IMR-90 (cell line): Measurements from ENCODE around the gene ATP11B. TPM values are rescaled to one million over a fixed set of nuclear protein-coding genes. Genes with fewer than 3 reads are reported as not detected.

ENCODE experiments used
- ATAC-seq: fragments of 200-7000 bp; cut with Tn5 transposase; 2 replicates; pipeline ENCODE4 v1.9.1; 2020; ENCODE audit warnings: low read depth, mild to moderate bottlenecking, moderate library complexity
- BruUV-seq: library from RNA; stranded (reverse); fragments of 400-500 nt; replicated peaks from 2 replicates; lab custom pipeline; 2021; lab: Mats Ljungman, UMichigan
- CTCF ChIA-PET: fragments of 300-600 bp; formaldehyde crosslinking; extraction: SDS; loops from one replicate; lab custom pipeline; 2021; ENCODE audit warnings: antibody characterized with exemption; lab: Yijun Ruan, JAX
- POLR2A ChIA-PET: fragments of 300-600 bp; sonication (Branson Sonifier 250); formaldehyde crosslinking; loops from one replicate; lab custom pipeline; 2022; ENCODE audit warnings: antibody characterized with exemption; ENCODE audit not compliant: unreplicated experiment; lab: Charles Lee
- DNase-seq: peaks from one replicate; pipeline ENCODE4 v3.0.0; 2013
- H2AFZ ChIP-seq: replicated peaks from 2 replicates; pipeline ENCODE3; 2013; ENCODE audit warnings: low read length, mild to moderate bottlenecking; ENCODE audit not compliant: poor library complexity
- H2AK5ac ChIP-seq: 2 replicates; pipeline ENCODE4 v1.6.1; 2013; ENCODE audit warnings: low read depth, low read length, inconsistent platforms
- H2AK9ac ChIP-seq: replicated peaks from 2 replicates; pipeline ENCODE3; 2013; ENCODE audit warnings: mild to moderate bottlenecking, low read depth, low read length, moderate library complexity; ENCODE audit not compliant: poor library complexity
- H2BK120ac ChIP-seq: 2 replicates; pipeline ENCODE4 v1.6.1; 2013; ENCODE audit warnings: low read depth, low read length, inconsistent platforms
- H2BK15ac ChIP-seq: 3 replicates; pipeline ENCODE4 v1.6.1; 2013; ENCODE audit warnings: low read depth, low read length, inconsistent platforms
- H2BK20ac ChIP-seq: 2 replicates; pipeline ENCODE4 v1.6.1; 2013; ENCODE audit warnings: low read depth, mild to moderate bottlenecking, inconsistent platforms, low read length, moderate library complexity
- H2BK5ac ChIP-seq: 2 replicates; pipeline ENCODE4 v1.6.1; 2013; ENCODE audit warnings: mild to moderate bottlenecking, low read depth, low read length, inconsistent platforms; ENCODE audit not compliant: poor library complexity, severe bottlenecking
- H3K14ac ChIP-seq: replicated peaks from 2 replicates; pipeline ENCODE4 v1.6.1; 2013; ENCODE audit warnings: low read depth, low read length, inconsistent platforms
- H3K18ac ChIP-seq: 2 replicates; pipeline ENCODE4 v1.6.1; 2013; ENCODE audit warnings: low read depth, low read length, control low read depth
- H3K23ac ChIP-seq: 2 replicates; pipeline ENCODE4 v1.6.1; 2013; ENCODE audit warnings: low read depth, low read length, inconsistent platforms
- H3K27ac ChIP-seq: 2 replicates; pipeline ENCODE4 v1.5.1; 2013; ENCODE audit warnings: mild to moderate bottlenecking, control low read depth, low read length; ENCODE audit not compliant: insufficient read depth
- H3K27me3 ChIP-seq: 2 replicates; pipeline ENCODE4 v1.6.1; 2013; ENCODE audit warnings: low read length; ENCODE audit not compliant: control insufficient read depth, insufficient read depth
- H3K36me3 ChIP-seq: 2 replicates; pipeline ENCODE4 v1.6.1; 2013; ENCODE audit warnings: low read length, mixed read lengths; ENCODE audit not compliant: control insufficient read depth, insufficient read depth
- H3K4ac ChIP-seq: 2 replicates; pipeline ENCODE4 v1.6.1; 2013; ENCODE audit warnings: low read depth, low read length, inconsistent platforms
- H3K4me1 ChIP-seq: 2 replicates; pipeline ENCODE4 v1.6.1; 2013; ENCODE audit warnings: low read length, mixed read lengths; ENCODE audit not compliant: control insufficient read depth, insufficient read depth
- H3K4me2 ChIP-seq: 2 replicates; pipeline ENCODE4 v1.6.1; 2013; ENCODE audit warnings: low read depth, mild to moderate bottlenecking, control low read depth, low read length, moderate library complexity
- H3K4me3 ChIP-seq: 2 replicates; pipeline ENCODE4 v1.5.1; 2013; ENCODE audit warnings: low read depth, mild to moderate bottlenecking, control low read depth, low read length, moderate library complexity; ENCODE audit not compliant: insufficient read depth
- H3K56ac ChIP-seq: 2 replicates; pipeline ENCODE4 v1.6.1; 2013; ENCODE audit warnings: low read length, inconsistent platforms; ENCODE audit not compliant: insufficient read depth; ENCODE audit errors: extremely low read depth
- H3K79me1 ChIP-seq, 2 experiments: 2 replicates each; pipeline ENCODE4 v1.6.1; 2013; ENCODE audit warnings: low read length in 2 of 2, inconsistent platforms in 1 of 2, low read depth in 1 of 2
- H3K9ac ChIP-seq: 2 replicates; pipeline ENCODE4 v1.6.1; 2013; ENCODE audit warnings: low read depth, low read length, control low read depth
- H3K9me1 ChIP-seq: 2 replicates; pipeline ENCODE4 v1.6.1; 2013; ENCODE audit warnings: low read length, inconsistent platforms; ENCODE audit not compliant: insufficient read depth
- H3K9me3 ChIP-seq: 2 replicates; pipeline ENCODE4 v1.6.1; 2013; ENCODE audit warnings: low read length; ENCODE audit not compliant: control insufficient read depth, insufficient read depth
- H4K20me1 ChIP-seq: 2 replicates; pipeline ENCODE4 v1.6.1; 2013; ENCODE audit warnings: low read length, inconsistent platforms; ENCODE audit not compliant: insufficient read depth
- H4K5ac ChIP-seq: 2 replicates; pipeline ENCODE4 v1.6.1; 2013; ENCODE audit warnings: mild to moderate bottlenecking, low read depth, low read length, control low read depth
- H4K8ac ChIP-seq, 2 experiments: 2 replicates each; pipeline ENCODE4 v1.6.1; 2013; ENCODE audit warnings: low read depth in 2 of 2, low read length in 2 of 2, control low read depth in 1 of 2, inconsistent platforms in 1 of 2
- H4K91ac ChIP-seq: 2 replicates; pipeline ENCODE4 v1.6.1; 2013; ENCODE audit warnings: low read depth, low read length, inconsistent platforms; ENCODE audit not compliant: insufficient read depth
- MAZ ChIP-seq: IDR thresholded peaks from 2 replicates; pipeline ENCODE4 v1.6.1; 2012; ENCODE audit warnings: low read depth, mild to moderate bottlenecking, low read length, improper control_type of control experiment, moderate library complexity, borderline replicate concordance
- NFE2L2 ChIP-seq: fragments of 150-350 bp; IDR thresholded peaks from 2 replicates; pipeline ENCODE4 v1.6.1; 2016; ENCODE audit warnings: low read depth, mild to moderate bottlenecking, low read length
- SMC3 ChIP-seq: fragments of 150-350 bp; IDR thresholded peaks from 2 replicates; pipeline ENCODE4 v1.6.1; 2016; ENCODE audit warnings: low read depth, mild to moderate bottlenecking, antibody characterized with exemption, low read length, moderate library complexity
- WGBS, 2 experiments: methylation state at CpG; one replicate each; pipeline versions ENCODE4 v1.1.5 to v1.1.7; 2013; ENCODE audit warnings: missing lambda C conversion rate in 2 of 2; ENCODE audit not compliant: insufficient read length in 1 of 2; ENCODE audit errors: extremely low coverage in 2 of 2; 5-methylcytosine and 5-hydroxymethylcytosine counted together
- dilution Hi-C: fragments of 300-500 bp; cut with HindIII; formaldehyde crosslinking; loops from one replicate; pipeline ENCODE4 v1.14.3; 2018; ENCODE audit warnings: low sequenced_read_pairs; ENCODE audit not compliant: unreplicated experiment
- in situ Hi-C: fragments of 300-500 bp; cut with MboI; formaldehyde crosslinking; loops from 3 replicates; pipeline ENCODE4 v1.14.3; 2019; ENCODE audit warnings: low sequenced_read_pairs, inconsistent platforms, mixed read lengths
- intact Hi-C: fragments of 100-400 bp; cut with micrococcal nuclease; formaldehyde crosslinking; loops from 2 replicates; pipeline ENCODE4 v1.10.0; 2022
- polyA plus RNA-seq, 3 experiments: library from polyadenylated mRNA; depleted of rRNA; stranded (reverse); fragments of >200 nt; gene quantifications; 2 replicates each; pipeline ENCODE4 v1.2.3, GENCODE V29; 2012; ENCODE audit warnings: low replicate concordance in 1 of 3
- total RNA-seq: library from RNA; depleted of rRNA; stranded (reverse); fragments of >200 nt; gene quantifications from 2 replicates; pipeline ENCODE4 v1.2.3, GENCODE V29; 2012

ATP11B gene
- total and polyA plus RNA-seq, 2 of the 4 experiments (the other 2 are of a cell fraction), result 10.0 to 39.6 TPM

- no peak overlapping the region for H2AFZ ChIP-seq
- H3K4me3 ChIP-seq, result no peak overlapping the region
- H3K23ac ChIP-seq, result no peak overlapping the region
- no peaks in the 10 kb centered on the region; the same call in none of the 2 replicates for H3K9me1 ChIP-seq
- no peak overlapping the region for H3K9ac ChIP-seq
- CTCF ChIA-PET, result no interaction called here
- no peak overlapping the region for H2BK15ac ChIP-seq
- no peak overlapping the region for H4K8ac ChIP-seq
- no peak overlapping the region for H2BK5ac ChIP-seq
- POLR2A ChIA-PET, result no interaction called here
- H2BK120ac ChIP-seq, result no peak overlapping the region
- peaks cover 2% of the 10 kb centered on the region; the same call in 1 of the 2 replicates for H3K4me1 ChIP-seq
- no peak overlapping the region for H3K27ac ChIP-seq
- TF ChIP-seq MAZ, result no peak
- TF ChIP-seq NFE2L2, result no peak
- no peak for TF ChIP-seq SMC3
- H3K4me2 ChIP-seq, result no peak overlapping the region
- peaks cover 20% of the 10 kb centered on the region; the same call in 1 of the 2 replicates for H4K20me1 ChIP-seq
- intact Hi-C loops (loop anchor here (10.0 kb wide), 1 partner anchor 279 kb away; the partner anchor contains the start of gene MCCC1), dilution Hi-C loops (no loop called here), in situ Hi-C loops (no loop called here)
- no CpG with 5 or more reads among the region's 1 CpG for WGBS, 2 experiments
- no peak overlapping the region for H3K18ac ChIP-seq
- H2AK9ac ChIP-seq, result no peak overlapping the region
- BruUV-seq, result no TSS peak
- no peak overlapping the region for H3K56ac ChIP-seq
- no peak for ATAC-seq
- no peaks in the 10 kb centered on the region for H3K9me3 ChIP-seq
- H4K5ac ChIP-seq, result no peak overlapping the region
- H3K4ac ChIP-seq, result no peak overlapping the region
- H3K79me1 ChIP-seq, result peaks cover 13 to 43% of the 10 kb centered on the region in 2 experiments; a peak in 3 of 4 replicates
- no peak overlapping the region for H4K91ac ChIP-seq
- H2AK5ac ChIP-seq, result no peak overlapping the region
- H2BK20ac ChIP-seq, result no peak overlapping the region
- DNase-seq, result no peak
- no peaks in the 10 kb centered on the region for H3K27me3 ChIP-seq
- H3K14ac ChIP-seq, result no peak overlapping the region
- H3K36me3 ChIP-seq, result peaks cover 2% of the 10 kb centered on the region; the same call in 1 of the 2 replicates
Observed at GRCh38 chr3:182816181-182816580, 22.9 kb downstream of the ATP11B start.
